ENCODE results near the gene GCNT4. TPM values are rescaled to one million over a fixed set of nuclear protein-coding genes. Genes with fewer than 3 reads are reported as not detected.

GCNT4 gene
- total RNA-seq, 4 donors from 2014 or later = 0.69 to 2.2 (median 1.1) TPM

GRCh38 chr5:75031366-75031765, 21.0 kb downstream of the GCNT4 start:
- DNase-seq (ENCODE audit: low spot score) (no peak), ATAC-seq (ENCODE audit: low FRiP score) (no peak)
- TF ChIP-seq CTCF (IDR thresholded peaks at IDR 0.05) = no peak

- no peak for ATAC-seq (ENCODE audit: low FRiP score)
- TF ChIP-seq CTCF (IDR thresholded peaks at IDR 0.05) = no peak
- DNase-seq (ENCODE audit: low spot score) = no peak
Measured at GRCh38 chr5:75028090-75028489, 24.3 kb downstream of the GCNT4 start.

- TF ChIP-seq CTCF (IDR thresholded peaks at IDR 0.05) = no peak
- DNase-seq (ENCODE audit: low spot score) (no peak), ATAC-seq (ENCODE audit: low FRiP score) (no peak)
Measured at GRCh38 chr5:75023368-75024159, 28.8 kb downstream of the GCNT4 start.

- TF ChIP-seq CTCF (IDR thresholded peaks at IDR 0.05) = no peak
- no peak for ATAC-seq (ENCODE audit: low FRiP score)
- no peak for DNase-seq (ENCODE audit: low spot score)
Measured at GRCh38 chr5:75021800-75022199, 30.6 kb downstream of the GCNT4 start.

- DNase-seq (ENCODE audit: low spot score) (no peak), ATAC-seq (ENCODE audit: low FRiP score) (no peak)
- TF ChIP-seq CTCF (IDR thresholded peaks at IDR 0.05) = no peak
Measured at GRCh38 chr5:75021219-75021618, 31.1 kb downstream of the GCNT4 start.

- ATAC-seq (ENCODE audit: low FRiP score) = no peak
- no peak for DNase-seq (ENCODE audit: low spot score)
- no peak for TF ChIP-seq CTCF (IDR thresholded peaks at IDR 0.05)
Measured at GRCh38 chr5:75020016-75020656, 32.2 kb downstream of the GCNT4 start.

Measured in omental fat pad (tissue), 4 donors.